NCI-H1105 treated with DMSO at 0.1 percent for 48 hours (cell line): ENCODE measurements around the gene CHST3.
"Not testable (repeated sequence)": the region's sequence is repeated elsewhere in the genome, so short reads cannot be mapped to it uniquely, and the experiment has no call there.

Source experiments
- DNase-seq: peaks from one replicate; lab custom pipeline; 2025; lab: John Stamatoyannopoulos, UW

CHST3 gene, protein sequence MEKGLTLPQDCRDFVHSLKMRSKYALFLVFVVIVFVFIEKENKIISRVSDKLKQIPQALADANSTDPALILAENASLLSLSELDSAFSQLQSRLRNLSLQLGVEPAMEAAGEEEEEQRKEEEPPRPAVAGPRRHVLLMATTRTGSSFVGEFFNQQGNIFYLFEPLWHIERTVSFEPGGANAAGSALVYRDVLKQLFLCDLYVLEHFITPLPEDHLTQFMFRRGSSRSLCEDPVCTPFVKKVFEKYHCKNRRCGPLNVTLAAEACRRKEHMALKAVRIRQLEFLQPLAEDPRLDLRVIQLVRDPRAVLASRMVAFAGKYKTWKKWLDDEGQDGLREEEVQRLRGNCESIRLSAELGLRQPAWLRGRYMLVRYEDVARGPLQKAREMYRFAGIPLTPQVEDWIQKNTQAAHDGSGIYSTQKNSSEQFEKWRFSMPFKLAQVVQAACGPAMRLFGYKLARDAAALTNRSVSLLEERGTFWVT

DNA sequence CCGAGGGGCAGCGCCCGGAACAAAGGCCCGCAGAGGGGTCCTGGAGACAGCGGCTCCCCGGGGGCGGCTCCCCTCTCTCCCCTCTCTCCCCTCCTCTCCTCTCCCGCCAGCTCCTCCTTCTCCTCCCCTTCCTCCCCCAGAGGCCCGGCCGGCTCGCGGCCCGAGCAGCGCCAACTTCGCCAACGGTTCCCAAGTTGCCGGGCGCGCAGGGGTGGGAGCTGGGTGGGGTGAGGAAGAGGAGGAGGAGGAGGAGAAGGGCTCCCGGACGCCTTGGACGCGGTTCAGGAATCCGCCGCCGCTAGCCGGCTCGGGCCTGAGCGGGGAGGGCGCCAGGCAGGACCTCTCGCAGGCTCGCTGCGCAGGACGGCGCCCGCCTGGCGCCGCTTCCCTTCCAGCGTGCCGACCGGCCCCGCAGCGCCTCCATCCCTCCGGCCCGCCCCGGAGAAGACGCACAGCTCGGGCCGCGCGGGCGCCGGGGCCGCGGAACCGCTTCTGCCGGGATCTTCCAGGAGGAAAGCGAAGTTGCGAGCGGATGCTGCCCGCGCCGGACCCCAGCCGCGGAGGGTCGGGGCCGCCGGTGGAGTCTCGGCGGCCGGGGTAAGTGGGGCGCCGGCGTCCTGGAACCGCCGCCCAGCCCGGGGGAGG is at the start of gene CHST3:
CHST3 (plus strand) TSS at position 298 of the 645 bp plus-strand sequence. CDS start 41,448 bp downstream, outside the sequence.
- peak; percentile 31 for DNase-seq

DNA sequence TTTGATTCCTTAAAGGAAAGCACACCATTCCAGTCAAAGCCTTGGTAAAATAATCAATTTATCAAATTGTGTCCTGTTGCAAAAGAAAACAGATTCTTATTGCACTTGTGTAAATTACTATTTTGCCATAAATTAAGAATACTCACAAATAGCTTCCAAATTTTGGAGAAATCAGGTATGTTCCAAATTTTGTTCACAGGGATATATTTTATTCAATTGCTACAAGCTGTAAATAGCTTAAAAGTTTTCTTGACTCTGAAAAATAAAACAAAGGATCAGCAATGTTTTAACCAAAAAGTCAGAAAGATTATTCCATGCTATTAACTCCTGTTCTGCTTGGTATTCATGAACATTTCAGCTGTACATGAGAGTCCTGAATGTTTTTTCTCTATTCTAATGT is 47.4 kb upstream of the CHST3 start:
- no peak for DNase-seq

DNA sequence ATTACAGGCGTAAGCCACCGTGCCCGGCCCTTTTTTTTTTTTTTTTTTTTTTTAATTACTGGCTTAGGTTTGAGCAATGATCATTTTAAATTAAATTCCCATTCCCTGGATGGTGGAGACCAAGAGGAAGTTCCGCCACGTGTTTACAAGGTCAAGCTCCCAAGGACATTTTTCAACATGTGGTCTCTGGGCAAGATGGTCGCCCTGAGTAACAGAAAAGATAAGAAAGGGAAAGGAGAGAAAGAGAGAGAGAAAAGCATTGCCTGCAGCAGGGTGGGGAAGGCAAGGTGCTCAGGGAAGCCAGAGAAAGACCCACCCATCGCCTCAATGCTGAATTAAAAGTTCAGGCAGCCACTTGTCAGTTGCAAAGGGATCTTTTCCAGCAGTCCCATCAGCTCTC is 45.2 kb upstream of the CHST3 start:
- no peak for DNase-seq

DNA sequence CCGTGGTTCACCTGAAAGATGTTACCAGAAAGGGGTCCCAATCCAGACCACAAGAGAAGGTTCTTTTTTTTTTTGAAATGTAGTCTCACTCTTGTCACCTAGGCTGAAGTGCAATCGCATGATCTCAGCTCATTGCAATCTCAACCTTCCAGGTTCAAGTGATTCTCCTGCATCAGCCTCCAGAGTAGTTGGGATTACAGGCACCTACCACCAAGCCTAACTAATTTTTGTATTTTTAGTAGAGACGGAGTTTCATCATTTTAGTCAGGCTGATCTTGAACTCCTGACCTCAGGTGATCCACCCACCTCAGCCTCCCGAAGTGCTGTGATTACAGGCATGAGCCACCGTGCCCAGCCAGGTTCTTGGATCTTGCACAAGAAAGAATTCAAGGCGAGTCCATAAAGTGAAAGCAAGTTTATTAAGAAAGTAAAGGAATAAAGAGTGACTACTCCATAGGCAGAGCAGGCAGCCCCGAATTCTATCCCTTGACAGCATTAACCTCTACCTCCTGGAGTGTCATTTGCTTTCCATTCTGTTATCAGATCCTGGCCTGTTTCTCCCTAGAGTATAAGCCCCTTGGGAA is 44.1 kb upstream of the CHST3 start:
- not testable (repeated sequence) for DNase-seq

DNA sequence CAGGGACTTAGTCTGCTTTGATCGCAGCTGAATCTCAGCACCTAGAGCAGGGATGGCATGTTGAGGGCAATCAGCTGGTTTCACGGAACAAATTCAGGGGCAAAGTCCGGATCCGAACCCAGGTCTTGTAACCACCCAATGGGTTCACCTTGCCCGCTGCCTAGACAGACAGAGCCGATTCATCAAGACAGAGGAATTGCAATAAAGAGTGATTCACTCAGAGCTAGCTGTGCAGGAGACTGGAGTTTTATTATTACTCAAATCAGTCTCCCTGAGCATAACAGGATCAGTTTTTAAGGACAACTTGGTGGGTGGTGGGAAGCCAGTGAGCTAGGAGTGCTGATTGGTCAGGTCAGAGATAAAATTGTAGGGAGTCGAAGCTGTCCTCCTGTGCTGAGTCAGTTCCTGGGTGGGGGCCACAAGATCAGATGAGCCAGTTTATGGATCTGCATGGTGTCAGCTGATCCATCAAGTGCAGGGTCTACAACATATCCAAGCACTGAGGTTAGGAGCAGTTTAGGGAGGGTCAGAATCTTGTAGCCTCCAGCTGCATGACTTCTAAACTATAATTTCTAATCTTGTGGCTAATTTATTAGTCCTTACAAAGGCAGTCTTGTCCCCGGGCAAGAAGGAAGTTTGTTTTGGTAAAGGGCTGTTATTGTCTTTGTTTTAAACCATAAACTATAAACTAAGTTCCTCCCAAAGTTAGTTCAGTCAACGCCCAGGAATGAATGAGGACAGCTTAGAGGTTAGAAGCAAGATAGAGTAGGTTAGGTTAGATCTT is 43.5 kb upstream of the CHST3 start:
- no peak for DNase-seq

DNA sequence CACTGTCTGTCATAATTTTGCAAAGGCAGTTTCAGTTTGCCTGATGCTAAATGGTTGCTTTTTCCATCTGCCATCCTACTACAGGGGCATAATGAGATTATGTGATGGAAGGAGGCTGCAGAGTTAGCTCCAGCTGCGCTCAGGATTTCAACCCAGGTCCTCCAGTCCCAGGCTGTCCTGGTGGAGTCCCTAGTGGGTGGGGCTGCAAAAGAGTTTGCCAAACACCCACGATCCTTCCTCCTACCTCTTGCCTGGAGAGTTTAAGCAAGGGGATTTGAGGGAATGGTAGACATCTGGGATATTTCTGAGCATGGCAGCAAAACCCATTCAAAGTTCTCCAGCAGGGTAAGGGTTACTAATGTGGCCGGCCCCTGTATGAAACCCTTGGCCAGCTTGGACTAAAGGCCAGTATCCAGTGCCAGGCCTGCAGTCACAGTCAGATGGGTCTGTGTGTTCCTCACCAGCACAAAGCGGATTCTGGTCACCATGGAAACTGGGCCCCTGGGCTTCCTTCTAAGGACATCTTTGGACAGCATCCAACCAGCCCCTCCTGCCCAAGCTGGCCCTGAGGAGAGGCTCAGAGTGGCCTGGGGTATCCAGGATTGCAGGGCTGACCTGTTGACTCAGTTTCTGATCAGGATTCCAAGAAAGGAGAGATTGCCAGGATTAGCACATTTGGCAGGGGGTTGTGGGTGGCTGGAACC is 42.7 kb upstream of the CHST3 start:
- DNase-seq = peak; percentile 15

DNA sequence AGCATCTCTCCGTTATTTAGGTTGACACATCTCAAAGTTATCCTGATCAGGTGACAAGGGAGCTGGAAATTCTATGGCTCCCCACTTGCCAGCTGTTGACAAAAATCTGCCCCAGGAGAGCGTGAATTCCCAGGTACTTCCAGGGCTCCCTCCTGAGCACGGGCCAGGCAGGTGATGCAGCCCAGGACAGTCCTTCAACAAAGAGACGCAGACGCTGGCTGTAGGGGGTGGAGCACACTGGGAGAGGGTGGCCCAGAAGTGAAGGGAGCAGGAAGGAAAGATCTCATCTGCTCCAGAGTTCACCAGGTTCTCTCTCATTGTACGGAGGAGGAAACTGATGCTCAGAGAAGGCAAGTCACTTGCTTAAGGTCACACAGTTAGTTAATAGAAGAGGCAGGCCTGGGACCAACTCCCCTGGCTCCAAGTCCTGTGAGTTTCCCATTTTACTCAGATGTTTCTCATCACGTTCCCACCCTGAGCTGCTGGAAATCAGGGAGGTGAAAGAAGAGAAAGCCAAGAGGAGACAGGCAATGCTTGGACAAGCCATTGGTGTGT is 41.0 kb upstream of the CHST3 start:
- peak; percentile 22 for DNase-seq

DNA sequence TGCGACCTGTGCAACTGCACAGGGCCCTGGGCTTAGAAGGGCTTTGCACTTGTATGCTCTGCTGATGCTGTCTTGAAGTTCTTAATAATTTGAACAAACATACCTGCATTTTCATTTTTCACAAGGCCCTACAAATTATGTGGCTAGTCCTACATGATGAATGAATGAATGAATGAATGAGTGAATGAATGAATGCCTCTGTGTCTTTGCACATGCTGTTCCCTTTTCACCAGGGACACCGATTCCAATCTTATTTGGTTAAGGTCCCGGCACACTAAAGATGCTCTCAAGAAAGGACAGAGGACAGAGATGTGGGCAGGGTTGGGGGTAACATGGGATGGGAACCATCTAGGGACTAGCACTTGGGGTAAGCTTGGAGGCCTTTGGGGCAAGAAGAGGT is 39.4 kb upstream of the CHST3 start:
- DNase-seq = no peak

DNA sequence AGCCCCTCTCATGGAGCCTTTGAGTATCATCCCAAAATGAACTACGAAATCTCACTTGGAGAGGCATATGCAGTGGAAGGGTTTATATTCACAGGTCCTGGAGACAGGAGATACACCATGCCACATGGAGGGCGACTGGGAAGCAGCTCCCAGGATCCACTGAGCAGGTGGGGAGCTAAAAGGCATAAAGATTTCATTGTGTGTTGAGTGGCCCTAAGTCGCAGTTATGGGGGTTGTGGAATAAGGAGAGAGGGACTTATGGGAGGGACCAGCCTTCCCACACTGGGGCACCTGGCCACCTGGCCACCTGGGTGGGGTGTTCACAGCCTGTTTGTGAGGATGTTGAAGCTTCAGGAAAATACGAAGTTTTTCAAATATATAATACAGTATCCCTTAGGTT is 37.0 kb upstream of the CHST3 start:
- no peak for DNase-seq

DNA sequence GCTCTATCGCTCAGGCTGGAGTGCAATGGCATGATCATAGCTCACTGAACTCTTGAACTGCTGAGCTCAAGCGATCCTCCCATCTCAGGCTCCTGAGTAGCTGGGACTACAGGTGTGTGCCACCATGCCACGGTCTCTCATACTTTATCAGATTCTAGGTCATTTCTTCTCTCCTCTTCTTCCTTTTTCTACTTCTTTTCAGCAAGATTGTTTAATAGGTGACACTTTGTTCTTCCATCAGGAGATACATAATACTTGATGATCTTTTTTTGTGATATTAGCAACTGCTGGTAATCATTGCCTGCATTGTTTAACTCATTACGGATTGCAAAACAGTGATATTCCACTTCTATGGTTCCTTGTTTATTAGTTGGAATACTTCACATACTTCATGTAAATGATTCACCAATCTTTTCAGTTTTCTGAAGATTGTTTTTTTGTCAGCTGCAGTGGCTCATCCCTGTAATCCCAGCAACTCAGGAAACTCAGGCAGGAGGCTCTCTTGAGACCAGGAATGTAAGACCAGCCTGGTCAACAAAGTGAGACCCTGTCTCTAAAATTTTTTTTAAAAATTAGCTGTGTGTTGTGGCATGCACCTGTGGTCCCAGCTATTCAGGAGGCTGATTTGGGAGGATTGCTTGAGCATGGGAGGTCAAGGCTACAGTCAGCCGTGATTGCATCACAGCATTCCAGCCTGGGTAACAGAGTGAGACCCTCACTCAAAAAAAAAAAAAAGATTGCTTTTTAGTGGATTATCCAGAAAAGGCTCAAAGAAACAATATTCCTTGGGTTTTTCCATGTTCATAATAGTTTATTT is 36.2 kb upstream of the CHST3 start:
- no peak for DNase-seq

DNA sequence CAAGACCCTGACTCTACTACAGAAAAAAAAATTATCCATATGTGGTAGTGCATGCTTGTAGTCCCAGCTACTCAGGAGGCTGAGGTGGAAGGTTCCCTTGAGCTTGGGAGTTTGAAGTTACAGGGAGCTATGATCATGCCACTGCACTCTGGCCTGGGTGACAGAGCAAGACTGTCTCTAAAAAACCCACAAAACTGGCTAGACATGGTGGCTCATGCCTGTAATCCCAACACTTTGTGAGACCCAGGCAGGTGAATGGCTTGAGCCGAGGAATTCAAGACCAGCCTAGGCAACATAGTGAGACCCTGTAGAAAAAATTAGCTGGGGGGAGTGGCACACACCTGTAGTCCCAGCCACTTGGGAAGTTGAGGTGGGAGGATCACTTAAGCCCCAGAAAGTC is 32.9 kb upstream of the CHST3 start:
- DNase-seq = no peak

DNA sequence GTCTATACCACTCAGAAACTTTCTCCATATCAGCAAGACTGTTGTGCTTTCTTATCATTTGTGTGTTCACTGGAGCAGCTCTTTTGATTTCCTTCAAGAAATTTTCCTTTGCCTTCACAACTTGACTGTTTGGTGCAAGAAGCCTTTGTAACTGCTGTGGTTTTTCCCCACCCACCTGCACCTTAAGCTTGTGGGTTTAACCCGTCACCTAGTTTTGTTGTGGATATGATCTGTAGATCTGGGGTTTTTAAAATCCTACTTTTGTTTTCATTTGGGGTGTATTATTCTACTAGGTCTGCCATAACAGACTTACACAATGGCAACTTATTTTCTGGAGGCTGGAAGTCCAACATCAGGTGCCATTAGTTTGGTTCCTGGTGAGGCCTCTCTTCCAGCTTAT is 30.5 kb upstream of the CHST3 start:
- DNase-seq = no peak

DNA sequence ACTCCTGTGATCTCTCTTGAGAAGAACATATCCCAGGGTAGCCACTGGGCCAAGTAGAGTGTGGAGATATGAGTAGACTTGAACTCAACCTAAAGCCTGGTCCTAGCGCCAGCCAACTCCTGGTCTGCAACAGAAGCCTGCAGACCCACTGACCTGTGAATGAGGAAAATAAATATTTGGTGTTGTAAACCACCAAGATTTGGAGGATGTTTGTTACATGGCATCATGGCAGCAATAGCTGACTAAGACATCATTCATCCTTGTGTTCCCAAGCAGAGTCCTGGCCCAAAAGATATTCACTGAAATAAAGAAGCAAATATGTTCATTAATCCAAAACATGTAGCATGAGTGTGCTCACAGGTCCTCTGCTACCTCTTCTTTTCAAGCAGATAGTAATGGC is 26.0 kb upstream of the CHST3 start:
- DNase-seq = no peak

DNA sequence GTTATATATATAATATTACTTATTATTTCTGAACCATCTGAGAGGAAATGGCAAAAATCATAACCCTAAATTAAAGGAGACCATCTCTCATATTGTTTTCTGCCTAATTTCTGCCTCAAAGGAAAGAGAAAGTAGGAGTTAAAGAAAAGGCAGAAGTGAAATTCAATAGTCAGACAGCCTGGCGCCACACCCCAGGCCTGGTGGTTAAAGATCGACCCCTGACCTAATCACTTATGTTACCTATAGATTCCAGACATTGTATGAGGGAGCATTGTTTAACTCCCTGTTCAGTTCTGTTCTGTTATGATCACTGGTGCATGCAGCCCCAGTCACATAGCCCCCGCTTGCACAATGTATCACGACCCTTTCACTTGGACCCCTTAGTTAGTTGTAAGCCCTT is 24.9 kb upstream of the CHST3 start:
- no peak for DNase-seq

DNA sequence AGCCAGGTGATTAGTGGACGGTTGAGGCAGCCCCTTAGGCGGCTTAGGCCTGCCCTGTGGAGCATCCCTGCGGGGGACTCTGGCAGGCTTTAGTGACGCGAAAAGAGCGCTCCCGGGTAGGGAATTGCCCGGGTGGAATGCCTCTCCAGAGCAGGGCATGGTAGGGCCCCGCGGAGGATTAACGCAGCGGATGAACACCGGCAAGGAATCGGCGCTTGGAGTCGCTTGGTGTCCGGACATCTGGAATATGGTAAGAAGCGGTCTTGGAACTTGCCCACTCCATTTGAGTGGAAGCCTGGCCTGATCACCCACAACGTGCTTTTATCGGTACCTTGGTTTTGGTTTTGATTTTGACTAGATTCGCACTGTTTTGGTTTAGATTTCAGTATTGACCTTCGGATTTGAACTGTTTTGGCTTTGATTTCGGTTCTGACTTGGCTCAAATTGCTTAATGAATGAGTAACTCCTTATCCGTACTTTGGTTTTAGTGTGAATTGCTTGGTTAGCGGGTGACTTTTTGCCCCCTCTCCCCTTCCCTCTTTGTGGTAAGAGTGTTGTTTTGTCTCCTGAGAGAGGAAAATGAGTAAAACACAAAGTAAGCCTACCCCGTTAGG is 24.2 kb upstream of the CHST3 start:
- DNase-seq = no peak

DNA sequence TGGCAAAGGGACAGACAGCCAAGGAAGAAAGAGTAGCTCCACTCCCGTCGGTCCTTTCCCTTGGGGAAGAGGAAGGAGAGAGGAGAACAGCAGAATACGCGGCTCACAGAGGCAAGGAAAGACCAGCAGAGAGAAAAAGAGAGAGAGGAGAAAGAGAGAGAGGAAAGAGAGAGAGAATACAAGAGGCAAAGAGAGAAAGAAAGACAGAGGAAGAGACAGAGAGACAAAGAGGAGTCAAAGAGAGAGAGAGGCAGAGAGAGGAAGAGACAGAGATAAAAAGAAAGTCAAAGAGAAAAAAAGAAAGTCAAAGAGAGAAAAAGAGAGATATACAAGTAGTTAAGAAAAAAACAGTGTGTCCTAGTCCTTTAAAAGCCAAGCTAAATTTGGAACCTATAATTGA is 23.4 kb upstream of the CHST3 start:
- no peak for DNase-seq

DNA sequence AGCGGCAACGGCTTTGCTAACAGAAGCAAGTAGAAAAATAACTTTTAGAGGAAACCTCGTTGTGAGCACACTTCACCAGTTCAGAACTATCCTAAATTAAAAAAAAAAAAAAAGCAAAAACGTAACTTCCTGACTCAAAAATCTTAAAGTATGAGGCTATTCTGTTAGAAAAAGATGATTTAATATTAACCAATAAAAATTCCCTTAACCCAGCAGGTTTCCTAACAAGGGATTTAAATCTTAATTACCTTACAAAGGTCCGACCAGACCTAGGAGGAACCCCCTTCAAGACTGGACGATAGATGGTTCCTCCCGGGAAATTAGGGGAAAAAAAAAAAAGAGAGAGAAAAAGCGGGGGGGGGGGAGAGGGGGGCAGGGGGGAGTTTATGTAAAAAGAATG is 22.9 kb upstream of the CHST3 start:
- DNase-seq = no peak

DNA sequence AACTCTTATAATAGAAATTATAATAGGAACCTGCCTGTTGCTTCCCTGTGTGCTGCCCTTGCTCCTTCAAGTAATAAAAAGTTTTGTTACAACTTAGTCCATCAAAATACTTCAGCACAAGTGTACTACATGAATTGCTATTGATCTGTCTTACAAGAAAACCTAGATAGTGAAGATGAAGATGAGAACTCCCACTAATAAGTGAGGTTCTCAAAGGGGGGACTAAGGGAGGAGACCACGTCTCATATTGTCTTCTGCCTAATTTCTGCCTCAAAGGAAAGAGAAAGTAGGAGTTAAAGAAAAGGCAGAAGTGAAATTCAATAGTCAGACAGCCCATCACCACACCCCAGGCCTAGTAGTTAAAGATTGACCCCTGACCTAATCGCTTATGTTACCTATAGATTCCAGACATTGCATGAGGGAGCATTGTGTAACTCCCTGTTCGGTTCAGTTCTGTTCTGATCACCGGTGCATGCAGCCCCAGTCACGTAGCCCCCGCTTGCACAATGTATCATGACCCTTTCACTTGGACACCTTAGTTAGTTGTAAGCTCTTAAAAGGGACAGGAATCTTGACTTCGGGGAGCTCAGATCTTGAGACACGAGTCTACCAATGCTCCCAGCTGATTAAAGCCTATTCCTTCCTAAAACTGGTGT is 18.2 kb upstream of the CHST3 start:
- DNase-seq = no peak

DNA sequence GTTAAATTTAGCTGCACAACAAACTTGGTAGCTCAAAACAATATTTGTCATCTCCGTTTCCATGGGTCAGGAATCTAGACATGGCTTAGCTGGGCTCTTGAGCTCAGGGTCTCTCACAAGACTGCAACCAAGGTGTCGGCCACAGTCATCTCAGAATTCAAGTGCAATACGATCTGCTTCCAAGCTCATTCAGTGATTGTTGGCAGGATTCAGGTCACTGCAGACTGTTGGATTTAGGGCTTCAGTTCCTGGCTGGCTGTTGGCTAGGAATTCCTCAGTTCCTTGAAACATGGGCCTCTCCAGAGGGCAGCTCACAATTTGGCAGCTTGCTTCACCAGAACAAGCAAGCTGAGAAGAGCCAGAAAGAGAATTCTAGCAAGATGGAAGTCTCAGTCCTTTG is 17.5 kb upstream of the CHST3 start:
- no peak for DNase-seq
